Esophagus squamous epithelium (tissue), 4 donors: Measurements from ENCODE around the gene SMIM22.

ENCODE experiments used
- POLR2A ChIP-seq, 4 donors: fragments of 450-650 bp; IDR thresholded peaks; one replicate each; pipeline ENCODE4 v1.6.1; 2017; ENCODE audit warnings: antibody characterized with exemption in 4 of 4, mild to moderate bottlenecking in 4 of 4, moderate library complexity in 3 of 4
- TF ChIP-seq, protein P1 (sequence below), 6 experiments: fragments of 450-650 bp in 4 of 6; fragments of 200-600 bp in 2 of 6; sonication (generic) in 2 of 6; IDR thresholded peaks; one replicate each; pipeline ENCODE4 v1.5.1; 2016 to 2019; ENCODE audit warnings: antibody characterized with exemption in 6 of 6, mild to moderate bottlenecking in 4 of 6, moderate library complexity in 4 of 6

DNA sequence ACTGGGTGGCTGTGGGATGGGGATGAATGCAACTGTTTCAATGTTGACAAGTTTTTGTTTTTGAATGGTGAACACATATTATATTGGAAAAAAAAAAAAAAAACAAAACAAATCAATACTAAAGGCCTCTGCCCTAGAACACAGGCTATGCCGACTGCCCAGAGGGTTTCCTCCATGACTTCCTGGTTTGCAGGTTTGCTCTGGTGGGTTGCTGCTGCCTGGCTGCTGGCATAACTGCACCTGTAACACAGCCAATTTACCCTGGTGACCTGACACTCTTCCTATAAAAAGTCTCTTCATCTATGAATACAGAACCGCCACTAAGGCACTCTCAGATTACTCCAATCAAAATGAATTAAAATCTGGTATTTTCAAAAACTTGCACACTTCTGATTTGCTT is 41.6 kb downstream of the SMIM22 start:
- no peak for TF ChIP-seq POLR2A (IDR thresholded peaks at IDR 0.05)
- TF ChIP-seq, protein P1, sequence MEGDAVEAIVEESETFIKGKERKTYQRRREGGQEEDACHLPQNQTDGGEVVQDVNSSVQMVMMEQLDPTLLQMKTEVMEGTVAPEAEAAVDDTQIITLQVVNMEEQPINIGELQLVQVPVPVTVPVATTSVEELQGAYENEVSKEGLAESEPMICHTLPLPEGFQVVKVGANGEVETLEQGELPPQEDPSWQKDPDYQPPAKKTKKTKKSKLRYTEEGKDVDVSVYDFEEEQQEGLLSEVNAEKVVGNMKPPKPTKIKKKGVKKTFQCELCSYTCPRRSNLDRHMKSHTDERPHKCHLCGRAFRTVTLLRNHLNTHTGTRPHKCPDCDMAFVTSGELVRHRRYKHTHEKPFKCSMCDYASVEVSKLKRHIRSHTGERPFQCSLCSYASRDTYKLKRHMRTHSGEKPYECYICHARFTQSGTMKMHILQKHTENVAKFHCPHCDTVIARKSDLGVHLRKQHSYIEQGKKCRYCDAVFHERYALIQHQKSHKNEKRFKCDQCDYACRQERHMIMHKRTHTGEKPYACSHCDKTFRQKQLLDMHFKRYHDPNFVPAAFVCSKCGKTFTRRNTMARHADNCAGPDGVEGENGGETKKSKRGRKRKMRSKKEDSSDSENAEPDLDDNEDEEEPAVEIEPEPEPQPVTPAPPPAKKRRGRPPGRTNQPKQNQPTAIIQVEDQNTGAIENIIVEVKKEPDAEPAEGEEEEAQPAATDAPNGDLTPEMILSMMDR (IDR thresholded peaks at IDR 0.05), result no peak
